HepG2 (cell line): ENCODE data around the gene TRIM2. TPM values are rescaled to one million over a fixed set of nuclear protein-coding genes. Genes with fewer than 3 reads are reported as not detected.

Experiments
- ATAC-seq: fragments of 200-7000 bp; cut with Tn5 transposase; 3 replicates; pipeline ENCODE4 v1.9.1; 2020; ENCODE audit warnings: mild to moderate bottlenecking, moderate library complexity
- BruUV-seq: library from RNA; stranded (reverse); fragments of 400-500 nt; replicated peaks from 2 replicates; lab custom pipeline; 2021; lab: Mats Ljungman, UMichigan
- CTCF ChIA-PET: fragments of 300-600 bp; formaldehyde crosslinking; extraction: SDS; loops from one replicate; lab custom pipeline; 2021; ENCODE audit warnings: low total read pairs, inconsistent platforms, low intra/inter-chr PET ratio; lab: Yijun Ruan, JAX
- POLR2A ChIA-PET: fragments of 350-600 bp; sonication (Branson Sonifier 250); formaldehyde crosslinking; loops from one replicate; lab custom pipeline; 2020; ENCODE audit warnings: antibody characterized with exemption, inconsistent platforms; lab: Yijun Ruan, JAX
- DNase-seq: peaks from one replicate; pipeline ENCODE4 v3.0.0-alpha.2; 2015; ENCODE audit warnings: low spot score
- FAIRE-seq: peaks from 3 replicates; lab custom pipeline; 2011; peaks lifted over from hg19 to GRCh38; lab: Jason Lieb, UNC
- H2AFZ ChIP-seq: one replicate; pipeline ENCODE4 v1.6.1; 2011; ENCODE audit warnings: low read length, inconsistent platforms
- H3K27ac ChIP-seq: fragments of 300-600 bp; 3 replicates; pipeline ENCODE4 v1.8.0; 2011; ENCODE audit warnings: mixed run types, mild to moderate bottlenecking, mixed read lengths, low read length, inconsistent platforms; ENCODE audit not compliant: insufficient read depth; ENCODE audit errors: extremely low read length
- H3K27me3 ChIP-seq, 2 experiments: fragments of 200-600 bp in 1 of 2; 2 replicates in 1 of 2; 3 replicates in 1 of 2; pipeline versions ENCODE4 v1.6.0 to v1.8.0; 2011; ENCODE audit warnings: low read length in 2 of 2, mild to moderate bottlenecking in 2 of 2, moderate library complexity in 2 of 2, inconsistent platforms in 1 of 2; ENCODE audit not compliant: insufficient read depth in 2 of 2, control insufficient read depth in 1 of 2
- H3K36me3 ChIP-seq, 2 experiments: fragments of 200-600 bp in 1 of 2; replicated peaks in 1 of 2; 2 replicates in 1 of 2; 3 replicates in 1 of 2; pipeline versions ENCODE4 v1.5.1 to v1.8.0; 2011; ENCODE audit warnings: low read length in 2 of 2, inconsistent platforms in 1 of 2; ENCODE audit not compliant: insufficient read depth in 2 of 2, control insufficient read depth in 1 of 2
- H3K4me1 ChIP-seq: 2 replicates; pipeline ENCODE4 v1.5.1; 2012; ENCODE audit warnings: low read length, inconsistent platforms; ENCODE audit not compliant: insufficient read depth
- H3K4me2 ChIP-seq: 2 replicates; pipeline ENCODE4 v1.6.0; 2011; ENCODE audit warnings: low read depth, low read length, inconsistent platforms
- H3K4me3 ChIP-seq, 3 experiments: fragments of 200-600 bp in 1 of 3; sonication (generic), shearing (Covaris generic) in 1 of 3; replicated peaks in 1 of 3; 2 replicates each; pipeline ENCODE4 v1.5.1; 2011 to 2016; ENCODE audit warnings: low read length in 3 of 3, inconsistent platforms in 2 of 3, low read depth in 2 of 3, mild to moderate bottlenecking in 2 of 3, control low read depth in 1 of 3, mixed read lengths in 1 of 3; ENCODE audit not compliant: insufficient read depth in 1 of 3
- H3K79me2 ChIP-seq: one replicate; pipeline ENCODE4 v1.6.1; 2011; ENCODE audit warnings: low read length, inconsistent platforms; ENCODE audit not compliant: insufficient read depth
- H3K9ac ChIP-seq: 2 replicates; pipeline ENCODE4 v1.6.0; 2011; ENCODE audit warnings: mild to moderate bottlenecking, low read depth, low read length, inconsistent platforms; ENCODE audit not compliant: insufficient read depth
- H3K9me3 ChIP-seq: 2 replicates; pipeline ENCODE4 v1.5.1; 2012; ENCODE audit warnings: mild to moderate bottlenecking, low read length
- H4K20me1 ChIP-seq: 2 replicates; pipeline ENCODE4 v1.6.0; 2011; ENCODE audit warnings: inconsistent platforms, mild to moderate bottlenecking, low read length, moderate library complexity; ENCODE audit not compliant: insufficient read depth
- AGO1 ChIP-seq: fragments of 200-400 bp; formaldehyde crosslinking; IDR thresholded peaks from 2 replicates; pipeline ENCODE4 v1.6.1; 2017; ENCODE audit warnings: mild to moderate bottlenecking, low read depth, low read length, moderate library complexity; ENCODE audit not compliant: poor library complexity, severe bottlenecking
- DR1 ChIP-seq: sonication (generic); formaldehyde crosslinking; IDR thresholded peaks from 2 replicates; pipeline ENCODE4 v1.8.0; 2021; ENCODE audit warnings: mild to moderate bottlenecking, missing genetic modification reagents, inconsistent platforms
- FOXK1 ChIP-seq: sonication (generic); formaldehyde crosslinking; IDR thresholded peaks from 2 replicates; pipeline ENCODE4 v1.4.0; 2020; ENCODE audit warnings: low read depth, missing genetic modification reagents, borderline replicate concordance
- HIVEP1 ChIP-seq: sonication (generic); formaldehyde crosslinking; IDR thresholded peaks from 2 replicates; pipeline ENCODE4 v1.4.0; 2020; ENCODE audit warnings: mild to moderate bottlenecking, missing genetic modification reagents
- IRF1 ChIP-seq: sonication (generic); formaldehyde crosslinking; IDR thresholded peaks from 2 replicates; pipeline ENCODE4 v1.4.0; 2020; ENCODE audit warnings: low read depth, mild to moderate bottlenecking, missing genetic modification reagents
- MAFF ChIP-seq: IDR thresholded peaks from 2 replicates; pipeline ENCODE4 v1.6.1; 2011; ENCODE audit warnings: low read depth, low read length, improper control_type of control experiment
- MAFK ChIP-seq, 2 experiments: IDR thresholded peaks in 1 of 2; conservative IDR thresholded peaks in 1 of 2; 2 replicates each; pipeline ENCODE4 v1.6.1; 2011; ENCODE audit warnings: improper control_type of control experiment in 2 of 2, low read length in 2 of 2
- NFRKB ChIP-seq: fragments of 450-650 bp; IDR thresholded peaks from 2 replicates; pipeline ENCODE4 v1.6.1; 2017
- SNAI1 ChIP-seq: sonication (generic); formaldehyde crosslinking; IDR thresholded peaks from 2 replicates; pipeline ENCODE4 v1.5.0; 2020; ENCODE audit warnings: mild to moderate bottlenecking, missing genetic modification reagents, borderline replicate concordance
- TCF12 ChIP-seq, 2 experiments: fragments of 450-650 bp in 1 of 2; sonication (generic) in 1 of 2; formaldehyde crosslinking in 1 of 2; IDR thresholded peaks; 2 replicates each; pipeline versions ENCODE4 v1.6.1 to v1.8.0; 2017 to 2022; ENCODE audit warnings: antibody characterized with exemption in 1 of 2, mild to moderate bottlenecking in 1 of 2, missing genetic modification reagents in 1 of 2, moderate library complexity in 1 of 2
- ZNF280B ChIP-seq: sonication (generic); formaldehyde crosslinking; IDR thresholded peaks from 2 replicates; pipeline ENCODE4 v1.5.0; 2020; ENCODE audit warnings: missing genetic modification reagents, mild to moderate bottlenecking, borderline replicate concordance
- ZNF546 ChIP-seq: sonication (generic); formaldehyde crosslinking; conservative IDR thresholded peaks from 2 replicates; pipeline ENCODE4 v1.8.1; 2023; ENCODE audit warnings: mild to moderate bottlenecking, missing genetic modification reagents
- ZNF589 ChIP-seq: sonication (generic); formaldehyde crosslinking; conservative IDR thresholded peaks from 2 replicates; pipeline ENCODE4 v1.8.0; 2022; ENCODE audit warnings: mild to moderate bottlenecking, moderate library complexity, missing genetic modification reagents
- ZNF703 ChIP-seq: sonication (generic); formaldehyde crosslinking; IDR thresholded peaks from 2 replicates; pipeline ENCODE4 v1.5.1; 2020; ENCODE audit warnings: missing genetic modification reagents, mild to moderate bottlenecking, moderate library complexity, borderline replicate concordance
- ZNF737 ChIP-seq: sonication (generic); formaldehyde crosslinking; IDR thresholded peaks from 2 replicates; pipeline ENCODE4 v1.5.0; 2020; ENCODE audit warnings: missing genetic modification reagents, mild to moderate bottlenecking, borderline replicate concordance
- WGBS: methylation state at CpG from one replicate; pipeline ENCODE4 v1.1.6; 2017; ENCODE audit warnings: low lambda C conversion rate; 5-methylcytosine and 5-hydroxymethylcytosine counted together
- in situ Hi-C: cut with HindIII; loops from 2 replicates; pipeline ENCODE4 v1.10.0; 2017; ENCODE audit warnings: low pct_unique_long_range_greater_than_20kb; ENCODE audit not compliant: extremely low pct_ligation_motif_present
- intact Hi-C: fragments of 100-400 bp; cut with micrococcal nuclease; formaldehyde crosslinking; loops from one replicate; pipeline ENCODE4 v1.10.0; 2022; ENCODE audit not compliant: unreplicated experiment
- polyA plus RNA-seq, 8 experiments: library from polyadenylated mRNA; depleted of rRNA in 3 of 8; stranded (reverse) in 7 of 8; unstranded in 1 of 8; fragments of >200 nt; fragmentation: Illumina TruSeq in 4 of 8; extraction: Trizol in 4 of 8; gene quantifications; 2 replicates each; pipeline versions ENCODE4 v1.2.1 to v1.2.3, GENCODE V29; 2011 to 2016; ENCODE audit warnings: low read depth in 4 of 8, missing spikeins in 1 of 8, mixed read lengths in 1 of 8; ENCODE audit not compliant: insufficient read depth in 1 of 8
- total RNA-seq, 5 experiments: library from RNA; depleted of rRNA; stranded (reverse); fragments of >200 nt; fragmentation: Illumina TruSeq; extraction: Trizol; gene quantifications; 2 replicates each; pipeline ENCODE4 v1.2.3, GENCODE V29; 2016; ENCODE audit warnings: low read depth in 1 of 5

TRIM2 gene
- total and polyA plus RNA-seq, 2 of the 13 experiments (the other 11 are each of a cell fraction or from before 2014, with no cell fraction given): 2.1 to 4.2 TPM

- Histone ChIP-seq H3K4me1 (peaks cover 8% of the 10 kb centered on the region; the same call in 1 of the 2 replicates), H3K9me3 (no peaks in the 10 kb centered on the region)
- TF ChIP-seq MAFK (conservative IDR thresholded peaks at IDR 0.05 in 1 of 2, IDR thresholded peaks at IDR 0.05 in 1 of 2; ENCODE audit: low read length in 2 of 2) (peak in 1 of 2 experiments; percentile 65; a peak in 2 of 4 replicates), MAFF (0 out of 2 replicates have a peak, but pooled peaks have one; percentile 46), AGO1 (no peak)
- TF ChIP-seq, all 625 proteins: peak for 2
- BruUV-seq: no TSS peak
- H4K20me1 ChIP-seq: no peaks in the 10 kb centered on the region
- no peaks in the 10 kb centered on the region for H3K79me2 ChIP-seq
- intact Hi-C loops: no loop called here
- H3K27me3 ChIP-seq: peaks cover 0 to 12% of the 10 kb centered on the region in 2 experiments; a peak in 2 of 5 replicates
- no peak overlapping the region for H2AFZ ChIP-seq
- no peaks in the 10 kb centered on the region for H3K36me3 ChIP-seq
- no peak overlapping the region for H3K4me2 ChIP-seq
- CTCF ChIA-PET: no interaction called here
- H3K9ac ChIP-seq: no peak overlapping the region
- WGBS: 44% methylated on average over 5 of the region's 5 CpGs
- no peak overlapping the region for H3K4me3 ChIP-seq
- FAIRE-seq: no peak
- H3K27ac ChIP-seq: no peak overlapping the region
- POLR2A ChIA-PET: no interaction called here
- no peak for ATAC-seq
- no peak for DNase-seq
- in situ Hi-C loops: no loop called here
Measured at GRCh38 chr4:153191795-153192363, 12.4 kb upstream of the TRIM2 start.

GRCh38 chr4:153197301-153197700 is 6.9 kb upstream of the TRIM2 start:
- CTCF ChIA-PET: no interaction called here
- intact Hi-C loops: no loop called here
- no peak for TF ChIP-seq ZNF546
- TF ChIP-seq IRF1 (CRISPR knock-in tag): no peak
- no peak for TF ChIP-seq ZNF703
- TF ChIP-seq SNAI1: no peak
- no peak for TF ChIP-seq ZNF737 (CRISPR knock-in tag)
- TF ChIP-seq DR1 (CRISPR knock-in tag): no peak
- TF ChIP-seq HIVEP1 (CRISPR knock-in tag): no peak
- TF ChIP-seq NFRKB: no peak
- no peak for TF ChIP-seq ZNF280B (CRISPR knock-in tag)
- no peak for TF ChIP-seq ZNF589 (CRISPR knock-in tag)
- TF ChIP-seq FOXK1 (CRISPR knock-in tag): no peak
- TF ChIP-seq TCF12 (IDR thresholded peaks at IDR 0.05): no peak
- no peak for TF ChIP-seq TCF12 (CRISPR knock-in tag; IDR thresholded peaks at IDR 0.05)

More at GRCh38 chr4:153197301-153197700, 6.9 kb upstream of the TRIM2 start:
- no peaks in the 10 kb centered on the region for H3K36me3 ChIP-seq
- no TSS peak for BruUV-seq
- H3K27ac ChIP-seq: no peak overlapping the region
- POLR2A ChIA-PET: no interaction called here
- H3K4me3 ChIP-seq: no peak overlapping the region
- H2AFZ ChIP-seq: no peak overlapping the region
- no peaks in the 10 kb centered on the region for H3K9me3 ChIP-seq
- FAIRE-seq: no peak
- 19% methylated on average over 5 of the region's 5 CpGs for WGBS
- no peaks in the 10 kb centered on the region for H4K20me1 ChIP-seq
- H3K9ac ChIP-seq: no peak overlapping the region
- H3K4me2 ChIP-seq: no peak overlapping the region
- peaks cover 0 to 4% of the 10 kb centered on the region in 2 experiments; a peak in 2 of 5 replicates for H3K27me3 ChIP-seq
- DNase-seq: no peak
- no peaks in the 10 kb centered on the region for H3K79me2 ChIP-seq
- H3K4me1 ChIP-seq: no peaks in the 10 kb centered on the region
- ATAC-seq: no peak
- in situ Hi-C loops: no loop called here
